CD4-positive, alpha-beta T cell treated with Interleukin-12 subunit alpha and Interleukin-12 subunit beta, for 1 hour (primary cell): ENCODE results near the gene SPART.

Experiments used
- DNase-seq: peaks from one replicate; pipeline ENCODE4 v3.0.0-alpha.2; 2020

The SPART gene

GRCh38 chr13:36346222-36347083, at the start of gene SPART:
TSS of gene SPART (minus strand) at chr13:36346394. CDS start at chr13:36335830, 10,564 bp downstream.
- peak; percentile 92 for DNase-seq

- DNase-seq = peak; percentile 1
Measured at GRCh38 chr13:36395280-36395679, 49.1 kb upstream of the SPART start.

- no peak for DNase-seq
Measured at GRCh38 chr13:36385489-36385888, 39.3 kb upstream of the SPART start.

GRCh38 chr13:36382030-36382429, 35.8 kb upstream of the SPART start:
- DNase-seq = no peak

- DNase-seq = no peak
Measured at GRCh38 chr13:36377826-36378468, 31.8 kb upstream of the SPART start.

GRCh38 chr13:36374063-36374462, 27.9 kb upstream of the SPART start:
- DNase-seq = no peak

- DNase-seq = no peak
Measured at GRCh38 chr13:36371185-36371584, 25.0 kb upstream of the SPART start.

- no peak for DNase-seq
Measured at GRCh38 chr13:36370108-36370429, 23.9 kb upstream of the SPART start.

GRCh38 chr13:36369268-36370107, 23.3 kb upstream of the SPART start:
- DNase-seq = no peak

GRCh38 chr13:36366031-36366430, 19.8 kb upstream of the SPART start:
- DNase-seq = no peak

- DNase-seq = no peak
Measured at GRCh38 chr13:36363366-36363863, 17.2 kb upstream of the SPART start.

GRCh38 chr13:36362914-36363313, 16.7 kb upstream of the SPART start:
- no peak for DNase-seq

GRCh38 chr13:36362251-36362650, 16.1 kb upstream of the SPART start:
- DNase-seq = no peak

- no peak for DNase-seq
Measured at GRCh38 chr13:36360903-36361302, 14.7 kb upstream of the SPART start.

- DNase-seq = no peak
Measured at GRCh38 chr13:36359301-36359950, 13.2 kb upstream of the SPART start.

GRCh38 chr13:36358175-36358718, 12.1 kb upstream of the SPART start:
- DNase-seq = no peak

- DNase-seq = no peak
Measured at GRCh38 chr13:36357692-36358091, 11.5 kb upstream of the SPART start.

- DNase-seq = no peak
Measured at GRCh38 chr13:36357231-36357630, 11.0 kb upstream of the SPART start.

- DNase-seq = no peak
Measured at GRCh38 chr13:36356058-36356457, 9.9 kb upstream of the SPART start.

GRCh38 chr13:36355632-36356031, 9.4 kb upstream of the SPART start:
- DNase-seq = no peak

- DNase-seq = no peak
Measured at GRCh38 chr13:36354842-36355623, 8.8 kb upstream of the SPART start.

GRCh38 chr13:36353001-36353400, 6.8 kb upstream of the SPART start:
- DNase-seq = no peak
